Stimulated activated naive CD8-positive, alpha-beta T cell treated with anti-CD3 and anti-CD28 coated beads, Interleukin-15, Interleukin-2, amounts not matched to agents 100 ng/mL and 50 ng/mL, for 24 hours (primary cell): ENCODE data around the gene AIG1.

Experiments used
- H3K27ac Mint-ChIP-seq: one replicate; pipeline ENCODE4 v1.8.0; 2021; ENCODE audit warnings: mild to moderate bottlenecking, mixed read lengths
- H3K27me3 Mint-ChIP-seq: one replicate; pipeline ENCODE4 v1.8.0; 2021; ENCODE audit warnings: mixed read lengths
- H3K36me3 Mint-ChIP-seq: one replicate; pipeline ENCODE4 v1.8.0; 2021; ENCODE audit warnings: low read depth, mixed read lengths
- H3K4me1 Mint-ChIP-seq: one replicate; pipeline ENCODE4 v1.8.0; 2021; ENCODE audit warnings: low read depth, mixed read lengths
- H3K4me3 Mint-ChIP-seq: one replicate; pipeline ENCODE4 v1.8.0; 2021; ENCODE audit warnings: mild to moderate bottlenecking, mixed read lengths
- H3K9me3 Mint-ChIP-seq: one replicate; pipeline ENCODE4 v1.8.0; 2021; ENCODE audit warnings: mixed read lengths

Gene AIG1

DNA sequence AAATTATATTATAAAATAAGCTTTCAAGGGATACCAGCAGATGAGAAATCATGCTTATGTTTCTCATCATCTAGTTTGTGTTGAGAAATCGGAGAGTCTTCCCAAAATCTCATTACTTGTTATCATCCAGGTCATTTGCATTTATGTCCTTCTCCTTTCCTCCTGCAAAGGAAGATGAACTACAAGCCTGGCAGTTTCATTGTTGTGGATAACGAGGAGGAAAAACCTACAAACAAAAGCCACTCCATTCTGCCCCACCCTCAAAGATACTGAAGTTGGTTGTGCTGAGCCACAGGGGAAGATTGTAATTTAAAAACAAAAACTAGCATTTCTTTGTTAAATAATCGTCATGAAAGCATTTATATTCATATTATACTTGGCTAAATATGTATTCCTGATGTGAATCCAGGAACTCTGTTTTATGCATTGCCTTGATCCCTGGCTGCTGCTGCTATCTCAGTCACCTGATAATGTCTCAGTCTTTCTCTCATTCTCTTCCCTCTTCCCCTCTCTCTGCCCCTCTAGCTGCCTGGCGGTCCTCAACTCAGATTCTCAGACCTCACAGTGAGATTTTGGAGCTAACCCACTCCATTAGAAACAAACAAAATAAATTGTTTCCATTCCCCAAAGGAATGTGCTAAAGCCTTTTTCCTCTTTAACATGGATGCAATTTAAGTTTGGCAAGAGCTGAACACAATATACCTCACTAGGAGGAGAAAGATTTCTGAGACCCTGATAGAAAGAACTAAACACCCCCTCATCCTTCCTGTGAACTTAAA, 204.5 kb downstream of the AIG1 start:
- Mint-ChIP-seq H3K4me1 (no peaks in the 10 kb centered on the region), H3K27me3 (no peaks in the 10 kb centered on the region), H3K9me3 (no peaks in the 10 kb centered on the region), H3K4me3 (no peak overlapping the region), H3K36me3 (no peaks in the 10 kb centered on the region), H3K27ac (no peak overlapping the region)

DNA sequence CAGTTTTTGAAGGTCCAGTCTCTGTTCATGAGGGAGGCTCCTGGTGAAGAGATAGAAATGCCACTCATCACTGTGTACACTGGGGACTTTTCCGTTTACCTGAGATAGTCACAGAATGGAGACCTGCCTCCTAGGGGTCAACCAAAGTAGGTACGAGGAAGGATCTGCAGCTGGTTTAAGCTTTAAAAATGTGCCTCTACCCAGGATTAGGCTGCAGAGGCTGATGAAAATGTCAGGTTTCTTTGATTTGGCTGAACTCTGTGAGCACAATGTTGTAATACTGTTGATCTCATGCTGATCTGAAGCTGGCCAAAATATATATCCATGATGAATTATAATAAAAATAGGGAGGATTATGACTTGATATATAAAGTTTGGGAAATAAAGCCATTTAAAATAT, 207.1 kb downstream of the AIG1 start:
- H3K36me3 Mint-ChIP-seq, result peaks cover 4% of the 10 kb centered on the region
- H3K4me1 Mint-ChIP-seq, result no peaks in the 10 kb centered on the region
- peaks cover 5% of the 10 kb centered on the region for H3K9me3 Mint-ChIP-seq
- H3K27ac Mint-ChIP-seq, result no peak overlapping the region
- H3K4me3 Mint-ChIP-seq, result no peak overlapping the region
- no peaks in the 10 kb centered on the region for H3K27me3 Mint-ChIP-seq

DNA sequence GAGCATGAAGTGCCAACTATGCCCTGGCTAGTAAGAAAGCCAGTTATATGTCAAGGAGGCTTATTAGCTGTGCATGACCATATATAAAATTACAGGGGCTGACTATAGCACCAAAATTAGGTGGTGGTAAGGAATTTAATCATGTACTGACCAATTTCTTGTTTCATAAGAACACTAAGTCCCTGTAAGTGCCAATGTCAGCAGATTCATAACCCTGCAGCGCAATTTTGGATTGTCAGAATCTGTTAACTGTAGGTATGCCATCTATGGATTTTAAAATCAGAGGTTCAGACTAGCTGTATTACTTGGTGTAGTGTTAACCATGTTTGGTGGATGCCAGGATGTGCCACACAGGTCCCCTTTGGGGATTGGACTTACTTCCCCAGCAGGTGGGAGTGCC, 207.8 kb downstream of the AIG1 start:
- peaks cover 8% of the 10 kb centered on the region for H3K9me3 Mint-ChIP-seq
- no peaks in the 10 kb centered on the region for H3K4me1 Mint-ChIP-seq
- no peaks in the 10 kb centered on the region for H3K27me3 Mint-ChIP-seq
- H3K27ac Mint-ChIP-seq, result no peak overlapping the region
- H3K4me3 Mint-ChIP-seq, result no peak overlapping the region
- H3K36me3 Mint-ChIP-seq, result peaks cover 6% of the 10 kb centered on the region

DNA sequence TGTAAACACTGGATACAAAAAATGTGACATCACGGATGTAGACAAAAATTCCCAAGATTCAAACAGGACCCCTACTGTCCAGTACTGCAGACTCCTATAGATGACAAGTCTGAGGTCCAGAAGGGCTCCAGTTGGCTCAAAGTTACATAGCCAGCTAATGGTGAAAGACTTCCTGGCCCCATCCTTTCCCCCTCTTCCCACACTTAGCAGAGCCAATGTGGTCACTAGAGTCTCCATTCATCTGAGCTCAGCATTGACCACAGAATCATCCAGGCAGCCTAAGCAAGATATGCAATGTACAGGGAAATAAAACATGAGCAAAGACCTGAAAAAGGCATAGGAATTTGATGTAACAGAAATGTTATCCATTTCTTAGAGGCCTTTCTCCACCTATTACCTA, 209.3 kb downstream of the AIG1 start:
- H3K27me3 Mint-ChIP-seq, result no peaks in the 10 kb centered on the region
- no peak overlapping the region for H3K27ac Mint-ChIP-seq
- H3K4me1 Mint-ChIP-seq, result no peaks in the 10 kb centered on the region
- H3K4me3 Mint-ChIP-seq, result no peak overlapping the region
- peaks cover 7% of the 10 kb centered on the region for H3K36me3 Mint-ChIP-seq
- H3K9me3 Mint-ChIP-seq, result peaks cover 10% of the 10 kb centered on the region

DNA sequence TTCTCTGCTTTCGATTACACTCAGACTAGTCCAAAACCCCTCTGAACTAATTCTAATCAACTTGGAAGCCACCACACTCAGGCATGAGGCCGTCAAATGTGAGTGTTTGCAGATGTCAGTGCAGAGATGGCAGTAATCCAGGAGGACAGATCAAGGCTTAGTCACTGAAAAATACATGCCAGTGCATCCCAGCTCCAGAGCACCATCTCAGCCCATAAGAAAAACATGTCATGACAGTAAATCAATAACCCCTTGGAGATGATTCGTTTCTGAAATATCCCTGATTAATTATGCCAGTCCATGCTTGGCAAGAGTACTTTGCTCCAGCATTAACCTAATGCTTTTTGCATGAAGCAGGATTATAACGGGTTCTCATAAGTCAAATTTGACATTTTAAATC, 210.3 kb downstream of the AIG1 start:
- H3K27me3 Mint-ChIP-seq, result no peaks in the 10 kb centered on the region
- no peak overlapping the region for H3K27ac Mint-ChIP-seq
- H3K4me3 Mint-ChIP-seq, result no peak overlapping the region
- H3K4me1 Mint-ChIP-seq, result no peaks in the 10 kb centered on the region
- peaks cover 10% of the 10 kb centered on the region for H3K9me3 Mint-ChIP-seq
- peaks cover 7% of the 10 kb centered on the region for H3K36me3 Mint-ChIP-seq

DNA sequence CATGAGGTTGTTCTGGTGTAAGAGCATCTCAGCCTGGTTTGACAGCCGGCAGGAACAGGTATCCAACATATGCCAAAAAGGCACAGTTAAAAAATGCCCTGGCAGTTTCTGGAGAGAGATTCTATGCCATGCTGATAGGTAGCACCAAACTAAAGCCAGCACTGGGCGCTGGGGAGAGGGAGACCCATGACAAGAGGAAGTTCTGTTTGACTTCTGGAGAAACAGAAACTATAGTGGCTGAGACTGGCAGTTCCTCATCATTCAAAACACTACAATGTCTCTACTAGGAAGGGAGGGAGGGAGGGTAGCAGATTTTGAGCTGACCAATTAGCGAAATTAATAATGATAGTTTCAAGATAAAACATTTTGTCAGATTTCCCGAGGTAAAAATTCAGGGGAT, 215.7 kb downstream of the AIG1 start:
- Mint-ChIP-seq H3K27me3 (no peaks in the 10 kb centered on the region), H3K4me3 (no peak overlapping the region), H3K9me3 (peaks cover 10% of the 10 kb centered on the region), H3K36me3 (peaks cover 7% of the 10 kb centered on the region), H3K4me1 (peaks cover 3% of the 10 kb centered on the region), H3K27ac (no peak overlapping the region)

DNA sequence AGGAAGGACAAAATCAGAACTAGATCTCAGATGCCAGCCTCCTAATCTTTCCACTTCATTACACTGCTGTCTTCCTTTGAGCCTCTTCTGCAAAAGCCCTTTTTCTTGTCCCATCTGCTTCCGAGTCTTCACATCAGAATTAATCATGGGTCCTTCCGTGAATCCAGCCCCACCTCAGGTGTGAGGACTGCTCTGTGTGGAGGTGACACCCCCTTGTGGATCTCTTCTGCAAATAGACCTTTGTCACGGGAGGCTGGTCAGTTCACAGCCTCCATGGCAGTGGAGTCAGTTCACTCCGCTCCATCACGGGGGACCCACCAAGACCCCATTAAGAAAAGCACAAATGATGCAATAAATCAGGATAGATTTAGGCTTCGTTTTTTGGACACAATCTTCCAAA, 218.7 kb downstream of the AIG1 start:
- Mint-ChIP-seq H3K27ac (no peak overlapping the region), H3K36me3 (no peaks in the 10 kb centered on the region), H3K4me1 (peaks cover 3% of the 10 kb centered on the region), H3K27me3 (no peaks in the 10 kb centered on the region), H3K9me3 (no peaks in the 10 kb centered on the region), H3K4me3 (no peak overlapping the region)

DNA sequence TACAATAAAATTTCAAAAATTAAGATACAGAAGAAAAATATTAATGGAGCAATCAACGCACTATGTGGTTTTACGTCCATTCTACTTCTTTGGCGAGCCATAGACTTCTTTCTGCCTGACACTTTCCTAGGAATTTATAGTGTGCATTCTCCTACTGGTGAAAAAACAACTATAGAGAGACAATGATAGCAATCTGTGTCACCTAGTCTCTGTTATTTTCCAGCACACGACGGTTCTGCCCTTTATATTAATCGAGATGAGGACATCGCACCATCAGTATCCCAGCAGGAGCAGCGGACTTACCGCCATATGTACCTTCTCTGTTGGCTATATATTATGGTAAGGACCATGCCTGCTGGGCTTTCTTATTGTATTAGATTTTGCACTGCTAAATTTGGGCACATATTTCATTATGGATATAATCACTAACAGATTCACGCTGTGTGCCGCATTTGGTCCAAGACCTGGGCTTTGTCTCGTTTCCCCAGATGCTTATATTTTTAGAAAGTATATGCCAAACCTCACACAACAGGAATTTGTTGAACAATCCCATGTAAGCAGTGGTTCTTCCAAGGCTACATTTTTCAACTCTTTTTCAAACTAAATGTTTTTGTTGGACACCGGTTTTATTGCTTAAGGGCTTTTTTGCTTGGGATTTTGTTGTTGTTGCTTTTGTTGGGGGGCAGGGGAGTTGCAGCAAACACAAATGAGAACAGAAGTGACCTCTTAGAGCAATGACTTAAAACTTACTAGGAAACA, 223.4 kb downstream of the AIG1 start:
- H3K27me3 Mint-ChIP-seq, result no peaks in the 10 kb centered on the region
- no peaks in the 10 kb centered on the region for H3K4me1 Mint-ChIP-seq
- H3K9me3 Mint-ChIP-seq, result no peaks in the 10 kb centered on the region
- H3K27ac Mint-ChIP-seq, result no peak overlapping the region
- no peaks in the 10 kb centered on the region for H3K36me3 Mint-ChIP-seq
- no peak overlapping the region for H3K4me3 Mint-ChIP-seq

DNA sequence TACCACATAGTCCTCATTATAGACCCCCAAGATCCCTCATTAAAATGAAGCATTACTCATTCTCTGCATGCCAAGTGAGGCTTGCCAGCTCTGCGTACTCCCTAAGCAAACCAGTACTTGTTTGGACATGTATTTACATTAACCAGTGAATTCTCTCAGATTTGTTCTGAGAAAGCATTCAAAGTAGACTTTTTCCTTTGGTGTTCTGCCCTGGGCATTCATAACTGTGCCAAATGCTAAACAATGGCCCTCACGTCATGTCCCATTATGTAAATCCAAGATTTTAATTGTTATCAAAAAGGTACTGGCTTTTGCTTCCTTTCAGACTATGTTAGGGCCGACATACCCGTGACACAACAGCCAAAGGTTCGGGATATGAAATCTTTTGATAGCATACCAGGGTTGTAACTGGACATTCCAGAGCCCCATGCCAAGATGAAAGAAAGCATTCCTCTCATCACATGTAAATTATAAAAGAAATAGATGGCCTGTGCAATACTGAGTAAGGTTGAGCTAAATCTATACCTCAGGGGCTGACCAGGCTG, 225.6 kb downstream of the AIG1 start:
- H3K27ac Mint-ChIP-seq, result no peak overlapping the region
- no peaks in the 10 kb centered on the region for H3K27me3 Mint-ChIP-seq
- no peaks in the 10 kb centered on the region for H3K4me1 Mint-ChIP-seq
- no peak overlapping the region for H3K4me3 Mint-ChIP-seq
- no peaks in the 10 kb centered on the region for H3K36me3 Mint-ChIP-seq
- H3K9me3 Mint-ChIP-seq, result no peaks in the 10 kb centered on the region

DNA sequence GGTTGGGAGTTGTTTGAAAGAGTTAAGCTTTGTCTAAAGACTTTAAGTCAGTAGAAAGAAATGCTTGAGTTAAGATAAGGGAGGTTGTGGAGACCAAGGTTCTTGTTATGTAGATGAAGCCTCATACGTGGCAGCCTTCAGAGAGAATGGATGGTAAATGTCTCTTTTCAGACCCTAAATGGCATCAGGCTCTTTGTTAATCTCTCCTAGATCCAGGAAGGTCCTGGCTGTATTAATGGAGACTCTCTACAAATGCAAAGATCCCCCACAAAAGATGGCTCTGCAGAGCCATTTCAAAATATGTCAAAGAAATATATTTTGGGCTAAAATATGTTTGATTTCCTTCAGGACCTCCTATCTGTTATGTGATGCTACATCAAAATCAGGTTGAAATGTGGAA, 228.2 kb downstream of the AIG1 start:
- Mint-ChIP-seq H3K4me1 (no peaks in the 10 kb centered on the region), H3K27ac (no peak overlapping the region), H3K9me3 (no peaks in the 10 kb centered on the region), H3K4me3 (no peak overlapping the region), H3K27me3 (no peaks in the 10 kb centered on the region), H3K36me3 (no peaks in the 10 kb centered on the region)

DNA sequence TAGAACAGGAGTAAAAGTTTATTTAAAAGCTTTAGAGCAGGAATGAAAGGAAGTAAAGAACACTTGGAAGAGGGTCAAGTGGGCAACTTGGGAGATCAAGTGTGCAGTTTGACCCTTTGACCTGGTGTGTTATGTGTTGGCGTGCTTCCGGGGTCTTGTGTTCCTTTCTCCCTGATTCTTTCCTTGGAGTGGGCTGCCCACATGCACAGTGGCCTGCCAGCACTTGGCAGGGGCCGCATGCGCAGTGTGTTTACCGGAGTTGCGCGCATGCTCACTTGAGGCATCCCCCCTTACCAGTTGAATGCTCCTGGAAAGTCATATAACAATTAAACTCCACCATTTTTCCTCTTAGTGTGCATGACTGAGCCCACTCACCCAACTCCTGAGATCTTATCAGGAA, 229.5 kb downstream of the AIG1 start:
- Mint-ChIP-seq H3K27ac (no peak overlapping the region), H3K4me3 (no peak overlapping the region), H3K27me3 (no peaks in the 10 kb centered on the region), H3K4me1 (no peaks in the 10 kb centered on the region), H3K36me3 (no peaks in the 10 kb centered on the region), H3K9me3 (no peaks in the 10 kb centered on the region)

DNA sequence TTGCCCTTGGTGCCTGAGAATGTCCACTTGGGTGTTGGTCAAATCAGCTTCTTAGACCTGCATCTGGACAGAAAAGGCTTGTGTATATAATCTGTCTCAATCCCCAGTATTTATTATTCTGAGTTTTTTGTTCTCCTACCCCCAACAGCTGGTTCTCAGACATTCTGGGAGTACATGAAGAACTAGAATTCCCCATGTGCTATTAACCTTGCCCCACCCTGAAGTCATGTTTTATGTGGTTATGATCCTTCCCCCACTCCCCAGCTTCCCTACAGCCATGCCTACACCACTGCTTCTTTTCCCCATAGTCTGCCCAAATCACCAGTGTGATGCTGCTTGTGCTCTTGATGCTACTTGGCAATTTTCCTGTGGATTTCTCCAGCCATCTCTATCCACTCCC, 232.8 kb downstream of the AIG1 start:
- H3K27me3 Mint-ChIP-seq, result no peaks in the 10 kb centered on the region
- no peak overlapping the region for H3K27ac Mint-ChIP-seq
- H3K4me1 Mint-ChIP-seq, result no peaks in the 10 kb centered on the region
- no peaks in the 10 kb centered on the region for H3K9me3 Mint-ChIP-seq
- H3K36me3 Mint-ChIP-seq, result no peaks in the 10 kb centered on the region
- no peak overlapping the region for H3K4me3 Mint-ChIP-seq

DNA sequence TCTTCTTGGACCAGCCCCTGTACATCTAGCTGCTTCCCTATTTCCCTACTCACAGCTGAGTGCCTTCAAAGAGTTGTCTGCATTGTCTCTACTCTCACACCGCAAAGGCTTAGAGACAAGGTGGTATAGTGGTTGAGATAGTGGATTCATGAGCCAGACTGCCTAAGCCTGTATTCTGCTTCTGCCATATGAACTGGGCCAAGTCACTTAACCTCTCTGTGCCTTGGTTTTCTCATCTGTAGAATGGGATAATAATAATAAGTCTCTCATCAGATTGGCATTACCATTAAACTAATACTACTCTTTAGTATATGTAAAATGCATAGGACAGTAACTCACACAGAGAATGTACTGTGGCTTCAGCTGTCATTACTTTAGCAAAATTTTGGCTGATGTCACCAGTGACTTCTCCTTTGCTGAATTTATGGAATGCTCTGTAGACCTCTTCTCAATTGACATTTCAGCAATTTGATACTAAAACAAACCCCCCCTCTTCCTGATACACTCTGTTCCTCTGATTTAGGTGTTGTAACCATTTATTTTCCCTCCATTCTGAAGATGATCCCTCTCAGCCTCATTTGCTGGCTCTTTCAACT, 233.7 kb downstream of the AIG1 start:
- H3K4me1 Mint-ChIP-seq, result no peaks in the 10 kb centered on the region

DNA sequence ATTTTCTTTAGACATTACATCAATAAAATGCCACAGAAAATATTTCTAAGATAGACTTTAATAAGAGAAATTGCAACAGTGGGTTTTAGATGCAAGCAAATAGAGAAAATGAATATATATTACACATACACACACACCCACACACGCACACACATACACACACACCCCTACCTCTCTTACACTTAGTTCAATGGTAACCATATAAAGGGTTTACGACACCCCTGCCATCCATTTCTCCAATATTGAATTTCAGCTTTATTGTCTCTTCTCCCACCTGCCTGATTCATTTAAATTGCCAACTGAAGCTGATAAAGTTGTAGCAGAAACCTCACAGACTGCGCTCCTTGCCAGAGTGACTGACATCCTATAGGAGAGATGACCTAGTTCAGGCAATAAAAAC, 235.2 kb downstream of the AIG1 start:
- Mint-ChIP-seq H3K27me3 (no peaks in the 10 kb centered on the region), H3K9me3 (no peaks in the 10 kb centered on the region), H3K4me1 (no peaks in the 10 kb centered on the region), H3K36me3 (no peaks in the 10 kb centered on the region), H3K27ac (no peak overlapping the region), H3K4me3 (no peak overlapping the region)

More for the DNA sequence above, 233.7 kb downstream of the AIG1 start:
- H3K27me3 Mint-ChIP-seq, result no peaks in the 10 kb centered on the region
- H3K36me3 Mint-ChIP-seq, result no peaks in the 10 kb centered on the region
- no peaks in the 10 kb centered on the region for H3K9me3 Mint-ChIP-seq
- H3K4me3 Mint-ChIP-seq, result no peak overlapping the region
- H3K27ac Mint-ChIP-seq, result no peak overlapping the region

DNA sequence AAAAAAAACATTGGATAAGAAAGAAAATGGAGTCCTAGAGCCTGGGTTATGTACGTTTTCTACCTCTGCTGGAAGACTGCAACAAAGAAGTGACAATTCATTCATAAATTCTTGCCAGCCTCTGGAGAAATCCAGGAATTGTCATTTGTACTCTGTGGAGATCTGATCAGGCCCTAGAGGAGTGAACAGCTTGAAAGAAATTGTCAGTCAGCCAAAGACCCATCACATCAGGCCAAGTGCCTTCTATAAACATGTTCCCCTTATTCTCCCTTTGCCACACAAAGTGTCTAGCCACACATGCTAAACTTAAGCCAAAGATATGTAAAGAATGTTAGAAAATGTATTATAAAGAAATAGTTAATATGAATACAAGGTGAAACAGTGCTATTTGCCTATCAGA, 237.4 kb downstream of the AIG1 start:
- Mint-ChIP-seq H3K4me3 (no peak overlapping the region), H3K9me3 (peaks cover 4% of the 10 kb centered on the region), H3K27ac (no peak overlapping the region), H3K4me1 (no peaks in the 10 kb centered on the region), H3K36me3 (no peaks in the 10 kb centered on the region), H3K27me3 (no peaks in the 10 kb centered on the region)
